Esophagus (tissue), 2 donors: ENCODE measurements around the gene UBE2S. TPM values are rescaled to one million over a fixed set of nuclear protein-coding genes. Genes with fewer than 3 reads are reported as not detected.

ENCODE experiments used
- H3K27ac ChIP-seq, 2 donors: one replicate each; pipeline ENCODE4 v1.5.1; 2013; ENCODE audit warnings: low read depth in 2 of 2, mild to moderate bottlenecking in 2 of 2, inconsistent platforms in 1 of 2, low read length in 1 of 2, moderate library complexity in 1 of 2
- H3K27me3 ChIP-seq, 2 donors: one replicate each; pipeline ENCODE4 v1.6.1; 2013; ENCODE audit warnings: low read length in 2 of 2, control low read depth in 1 of 2, mild to moderate bottlenecking in 1 of 2; ENCODE audit not compliant: insufficient read depth in 2 of 2, control insufficient read depth in 1 of 2
- H3K36me3 ChIP-seq, 2 donors: one replicate each; pipeline ENCODE4 v1.6.1; 2013; ENCODE audit warnings: low read length in 1 of 2; ENCODE audit not compliant: control insufficient read depth in 2 of 2, insufficient read depth in 2 of 2
- H3K4me1 ChIP-seq, 2 donors: one replicate each; pipeline ENCODE4 v1.6.1; 2013; ENCODE audit warnings: low read length in 1 of 2; ENCODE audit not compliant: control insufficient read depth in 2 of 2, insufficient read depth in 2 of 2
- H3K4me3 ChIP-seq, 2 donors: one replicate each; pipeline ENCODE4 v1.5.1; 2013; ENCODE audit warnings: low read length in 2 of 2, mild to moderate bottlenecking in 2 of 2, low read depth in 1 of 2, moderate library complexity in 1 of 2
- H3K9me3 ChIP-seq, 2 donors: one replicate each; pipeline ENCODE4 v1.6.1; 2013; ENCODE audit warnings: mild to moderate bottlenecking in 2 of 2, low read depth in 1 of 2, low read length in 1 of 2, moderate library complexity in 1 of 2; ENCODE audit not compliant: control insufficient read depth in 2 of 2, insufficient read depth in 1 of 2
- WGBS, 2 donors: extraction: QIAGEN DNeasy Blood & Tissue Kit; methylation state at CpG; one replicate each; pipeline ENCODE4 v1.1.7; 2013; 5-methylcytosine and 5-hydroxymethylcytosine counted together
- polyA plus RNA-seq, 2 donors: library from polyadenylated mRNA; stranded (reverse); fragments of 200-250 nt; gene quantifications; one replicate each; pipeline ENCODE4 v1.2.3, GENCODE V29; 2013
- donor health status: healthy with polysubstance abuse.
- donor health status: Bipolar disorder and iron deficiency.

The UBE2S gene
- polyA plus RNA-seq, 2 donors: 12.8 to 24.1 TPM

DNA sequence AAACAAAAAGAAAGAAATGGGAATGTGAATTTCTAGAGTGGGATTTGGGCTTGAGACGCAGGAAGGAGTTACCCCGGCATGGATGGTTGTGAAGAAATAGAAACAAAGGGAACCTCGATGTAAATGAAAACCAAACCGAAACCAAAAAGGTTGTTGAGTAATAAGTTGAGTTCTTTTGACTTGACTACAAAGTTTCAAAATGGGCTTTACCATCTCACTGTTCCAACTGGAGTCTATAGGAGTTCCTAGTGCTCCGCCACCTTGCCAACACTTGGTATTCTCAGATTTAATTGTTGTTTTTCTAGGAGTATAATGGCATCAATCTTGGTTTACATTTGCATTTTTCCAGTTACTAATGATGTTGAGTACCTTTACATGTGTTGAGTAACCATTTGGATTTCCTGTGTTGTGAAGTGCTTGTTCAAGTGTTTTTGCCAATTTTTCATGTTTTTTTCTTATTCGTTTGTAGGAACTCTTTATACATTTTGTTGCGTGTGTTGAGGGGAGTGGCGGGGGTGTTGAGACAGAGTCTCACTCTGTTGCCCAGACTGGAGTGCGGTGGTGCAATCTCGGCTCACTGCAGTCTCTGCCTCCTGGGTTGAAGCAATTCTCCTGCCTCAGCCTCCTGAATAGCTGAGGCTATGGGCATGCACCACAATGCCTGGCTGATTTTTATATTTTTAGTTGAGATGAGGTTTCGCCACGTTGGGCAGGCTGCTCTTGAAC, 9.2 kb downstream of the UBE2S start:
- H3K9me3 ChIP-seq: no peaks in the 10 kb centered on the region
- peaks cover 7 to 15% of the 10 kb centered on the region in 2 donors for H3K36me3 ChIP-seq
- 81 to 82% methylated on average over 12 of the region's 12 CpGs for WGBS, 2 donors
- no peaks in the 10 kb centered on the region for H3K27me3 ChIP-seq
- H3K4me1 ChIP-seq: peaks cover 2 to 14% of the 10 kb centered on the region in 2 donors
- no peak overlapping the region for H3K27ac ChIP-seq
- H3K4me3 ChIP-seq: no peak overlapping the region

DNA sequence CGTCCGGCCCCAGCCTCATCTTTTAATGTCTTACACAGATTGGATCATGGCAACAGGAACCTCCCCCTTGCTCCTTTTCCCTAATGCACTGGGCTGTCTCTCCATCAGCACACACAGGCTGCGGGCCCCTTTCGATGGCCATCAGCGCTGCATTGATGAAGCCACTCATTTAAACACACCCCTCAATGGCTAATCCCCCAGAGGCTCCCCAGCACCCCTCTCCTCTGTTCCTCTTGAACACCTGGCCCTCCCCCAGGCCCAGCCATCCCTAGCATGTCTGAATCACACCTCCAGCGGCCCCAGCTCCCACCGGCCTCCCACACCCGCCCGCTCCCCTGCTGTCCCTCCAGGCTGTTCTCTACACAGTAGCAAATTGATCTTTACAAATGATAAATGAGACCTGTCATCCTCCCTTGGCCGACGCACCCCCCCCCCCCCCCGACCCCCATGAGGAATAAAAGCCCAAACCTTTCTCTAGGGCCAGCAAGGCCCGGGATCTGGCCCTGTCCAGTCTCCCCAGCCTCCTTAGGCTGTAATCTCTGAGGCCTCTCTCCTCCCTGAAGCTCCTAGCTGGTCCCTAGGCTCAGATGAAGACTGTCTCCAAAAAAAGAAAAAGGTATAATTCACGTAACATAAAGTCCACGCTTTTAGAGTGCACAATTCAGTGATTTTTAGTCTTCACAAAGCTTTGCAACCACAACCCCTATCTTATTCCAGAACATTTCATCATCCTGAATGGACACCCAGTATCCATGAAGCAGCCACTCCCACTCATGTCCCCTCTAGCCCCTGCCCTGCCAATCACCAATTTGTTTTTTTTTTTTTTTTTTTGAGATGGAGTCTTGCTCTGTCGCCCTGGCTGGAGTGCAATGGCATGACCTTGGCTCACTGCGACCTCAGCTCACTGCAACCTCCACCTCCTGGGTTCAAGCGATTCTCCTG, 14.5 kb downstream of the UBE2S start:
- no peaks in the 10 kb centered on the region for H3K9me3 ChIP-seq
- H3K27me3 ChIP-seq: no peaks in the 10 kb centered on the region
- peaks cover 8 to 19% of the 10 kb centered on the region in 2 donors for H3K36me3 ChIP-seq
- peak overlapping the region in 1 of 2 donors; percentile 15 for H3K27ac ChIP-seq
- H3K4me1 ChIP-seq: peaks cover 6 to 15% of the 10 kb centered on the region in 2 donors
- WGBS, 2 donors: 67 to 69% methylated on average over 18 of the region's 18 CpGs
- no peak overlapping the region for H3K4me3 ChIP-seq

DNA sequence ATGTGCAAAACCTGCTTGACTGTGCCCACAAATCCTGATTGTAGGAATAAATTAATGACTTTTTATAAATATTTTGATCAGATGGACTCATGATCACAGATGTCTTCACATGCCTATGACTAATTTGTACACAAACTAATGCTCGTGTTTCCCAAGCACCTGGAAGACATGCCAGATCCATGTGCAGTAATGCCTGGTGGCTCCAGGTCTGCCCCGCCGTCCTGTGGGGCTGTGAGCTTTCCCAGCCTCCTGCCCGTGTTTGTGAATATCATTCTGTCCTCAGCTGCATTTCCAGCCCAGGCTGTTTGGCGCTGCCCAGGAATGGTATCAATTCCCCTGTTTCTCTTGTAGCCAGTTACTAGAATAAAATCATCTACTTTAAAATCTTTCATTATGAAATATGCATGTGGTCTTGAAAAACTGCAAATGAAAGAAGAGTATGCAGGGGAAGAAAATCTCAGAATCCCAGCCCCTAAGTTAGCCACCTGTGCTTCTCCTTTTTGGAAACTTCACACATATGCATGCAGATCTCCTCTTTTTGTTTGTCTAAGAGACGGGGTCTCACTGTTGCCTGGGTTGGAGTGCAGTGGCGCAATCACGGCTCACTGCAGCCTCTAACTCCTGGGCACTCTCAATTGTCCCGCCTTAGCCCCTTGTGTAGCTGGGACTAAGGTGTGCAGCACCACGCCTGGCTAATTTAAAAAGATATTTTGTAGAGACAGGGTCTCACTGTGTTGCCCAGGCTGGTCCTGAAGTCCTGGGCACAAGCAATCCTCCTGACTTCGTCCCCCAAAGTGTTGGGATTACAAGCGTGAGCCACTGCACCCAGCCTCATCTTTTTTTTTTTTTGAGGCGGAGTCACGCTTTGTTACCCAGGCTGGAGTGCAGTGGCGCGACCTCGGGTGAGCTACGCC, 15.6 kb downstream of the UBE2S start:
- WGBS, 2 donors: 72 to 76% methylated on average over 18 of the region's 18 CpGs
- Histone ChIP-seq H3K36me3 (peaks cover 14 to 29% of the 10 kb centered on the region in 2 donors), H3K27me3 (no peaks in the 10 kb centered on the region), H3K9me3 (no peaks in the 10 kb centered on the region), H3K4me3 (no peak overlapping the region), H3K27ac (no peak overlapping the region), H3K4me1 (peaks cover 13 to 25% of the 10 kb centered on the region in 2 donors)

DNA sequence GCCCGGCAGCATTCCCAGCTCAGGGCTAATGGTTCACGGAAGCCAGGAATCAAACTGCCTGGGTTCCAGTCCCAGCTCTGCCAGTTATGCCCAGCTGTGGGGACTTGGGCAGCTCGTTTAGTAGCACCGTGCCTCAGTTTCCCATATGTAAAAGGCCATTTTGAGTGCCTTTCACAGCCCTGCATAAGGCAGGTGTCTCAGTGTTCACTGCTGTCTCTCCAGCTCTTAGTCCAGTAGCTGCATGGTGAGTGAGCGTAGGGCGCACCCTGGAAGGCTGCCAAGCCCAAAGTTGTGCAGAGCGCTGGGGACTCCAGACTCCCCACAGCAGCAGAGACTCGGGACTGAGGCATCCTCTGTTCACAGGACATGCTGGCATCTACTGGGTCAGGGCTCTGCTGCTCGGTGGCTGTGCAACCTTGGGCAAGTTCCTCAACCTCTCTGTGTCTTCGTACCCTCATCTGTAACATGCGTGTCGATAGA, 16.4 kb downstream of the UBE2S start:
- Histone ChIP-seq H3K27ac (no peak overlapping the region), H3K36me3 (peaks cover 14 to 31% of the 10 kb centered on the region in 2 donors)

DNA sequence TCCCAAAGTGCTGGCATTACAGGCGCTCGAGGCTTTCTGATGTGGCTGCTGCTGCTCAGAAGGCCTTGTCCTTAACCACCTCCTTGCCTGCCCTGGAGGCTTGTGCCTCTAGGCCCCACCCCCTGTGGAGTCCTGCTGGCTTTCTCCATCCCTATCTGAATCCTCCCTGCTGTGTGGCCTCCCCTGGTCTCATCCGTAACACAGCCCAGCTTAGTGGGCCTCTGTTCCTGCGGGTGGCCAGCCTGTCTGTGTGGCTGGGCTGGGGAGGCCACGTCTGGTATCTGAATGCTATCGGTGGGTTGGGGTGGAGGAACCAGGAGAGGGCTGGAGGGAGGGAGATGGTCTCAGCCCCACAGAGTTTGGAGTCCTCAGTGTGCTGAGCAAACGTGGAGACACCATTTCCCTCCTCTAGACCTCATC, 17.1 kb downstream of the UBE2S start:
- Histone ChIP-seq H3K4me1 (peaks cover 13 to 25% of the 10 kb centered on the region in 2 donors), H3K27ac (no peak overlapping the region), H3K9me3 (no peaks in the 10 kb centered on the region), H3K4me3 (no peak overlapping the region), H3K27me3 (no peaks in the 10 kb centered on the region), H3K36me3 (peaks cover 14 to 31% of the 10 kb centered on the region in 2 donors)
- 72 to 76% methylated on average over 7 of the region's 7 CpGs for WGBS, 2 donors

More for the DNA sequence above, 16.4 kb downstream of the UBE2S start:
- Histone ChIP-seq H3K9me3 (no peaks in the 10 kb centered on the region), H3K27me3 (no peaks in the 10 kb centered on the region), H3K4me3 (no peak overlapping the region), H3K4me1 (peaks cover 13 to 25% of the 10 kb centered on the region in 2 donors)
- 73 to 80% methylated on average over 12 of the region's 12 CpGs for WGBS, 2 donors

DNA sequence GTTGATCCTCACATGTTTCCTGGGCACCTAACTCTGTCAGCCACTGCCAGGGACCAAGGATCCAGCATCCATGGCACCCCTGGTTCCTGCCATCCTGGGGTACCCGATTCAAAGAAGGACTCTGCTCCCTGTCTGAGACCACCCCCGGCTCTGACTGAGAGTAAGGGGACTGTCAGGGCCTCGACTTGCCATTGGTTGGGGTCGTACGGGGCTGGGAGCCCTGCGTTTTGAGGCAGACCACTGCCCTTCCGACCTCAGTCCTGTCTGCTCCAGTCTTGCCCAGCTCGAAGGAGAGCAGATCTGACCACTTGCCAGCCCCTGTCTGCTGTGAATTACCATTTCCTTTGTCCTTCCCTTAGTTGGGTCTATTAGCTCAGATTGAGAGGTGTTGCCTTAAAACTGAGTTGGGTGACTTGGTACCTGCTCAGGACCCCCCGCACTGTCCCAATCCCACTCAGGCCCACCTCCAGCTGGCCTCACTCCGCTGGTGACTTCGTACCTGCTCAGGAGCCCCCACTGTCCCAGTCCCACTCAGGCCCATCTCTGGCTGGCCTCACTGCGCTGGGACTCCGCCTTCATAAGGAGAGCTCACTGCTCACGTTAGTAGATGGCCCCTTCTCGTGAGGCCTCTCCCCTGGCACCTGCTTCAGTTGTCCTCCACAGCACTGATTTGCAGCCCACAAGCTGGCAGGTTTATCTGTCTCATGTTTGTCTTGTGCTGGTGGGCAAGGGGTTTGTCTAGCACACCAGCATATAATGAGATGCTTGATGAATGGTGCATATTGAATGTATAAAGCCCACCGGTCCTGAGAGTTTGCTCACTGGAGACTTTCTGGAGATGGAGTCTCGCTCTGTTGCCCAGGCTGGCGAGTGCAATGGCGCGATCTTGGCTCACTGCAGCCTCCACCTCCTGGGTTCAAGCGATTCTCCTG, 17.9 kb downstream of the UBE2S start:
- H3K9me3 ChIP-seq: no peaks in the 10 kb centered on the region
- peaks cover 15 to 28% of the 10 kb centered on the region in 2 donors for H3K4me1 ChIP-seq
- 82% methylated on average over 21 of the region's 21 CpGs for WGBS, 2 donors
- H3K36me3 ChIP-seq: peaks cover 14 to 31% of the 10 kb centered on the region in 2 donors
- H3K4me3 ChIP-seq: no peak overlapping the region
- no peaks in the 10 kb centered on the region for H3K27me3 ChIP-seq
- H3K27ac ChIP-seq: no peak overlapping the region

DNA sequence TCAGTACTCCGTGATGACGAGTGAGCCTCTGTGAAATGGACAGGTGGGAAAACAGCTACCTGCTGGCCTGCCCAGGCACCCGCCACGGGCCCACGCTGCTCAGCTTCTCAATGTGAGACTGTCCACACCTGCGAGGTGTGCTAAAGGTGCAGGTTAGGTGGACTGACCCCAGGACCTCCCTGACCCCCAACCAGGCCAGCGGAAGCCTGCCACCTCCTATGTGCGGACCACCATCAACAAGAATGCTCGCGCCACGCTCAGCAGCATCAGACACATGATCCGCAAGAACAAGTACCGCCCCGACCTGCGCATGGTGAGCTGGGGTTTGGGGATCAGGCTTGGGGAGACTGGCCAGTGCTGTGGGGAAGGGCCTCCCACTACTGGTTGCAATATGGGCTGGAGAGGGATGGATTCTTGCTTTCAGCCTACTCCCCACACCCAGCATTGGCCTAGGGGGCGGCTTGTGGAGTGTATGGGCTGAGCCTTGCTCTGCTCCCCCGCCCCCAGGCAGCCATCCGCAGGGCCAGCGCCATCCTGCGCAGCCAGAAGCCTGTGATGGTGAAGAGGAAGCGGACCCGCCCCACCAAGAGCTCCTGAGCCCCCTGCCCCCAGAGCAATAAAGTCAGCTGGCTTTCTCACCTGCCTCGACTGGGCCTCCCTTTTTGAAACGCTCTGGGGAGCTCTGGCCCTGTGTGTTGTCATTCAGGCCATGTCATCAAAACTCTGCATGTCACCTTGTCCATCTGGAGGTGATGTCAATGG, 19.7 kb downstream of the UBE2S start:
- Histone ChIP-seq H3K36me3 (peaks cover 14 to 31% of the 10 kb centered on the region in 2 donors), H3K9me3 (no peaks in the 10 kb centered on the region), H3K27me3 (no peaks in the 10 kb centered on the region), H3K4me1 (peaks cover 17 to 36% of the 10 kb centered on the region in 2 donors), H3K27ac (peak overlapping the region in 1 of 2 donors; percentile 20), H3K4me3 (peak overlapping the region; percentile 84 to 87)
- 73 to 75% methylated on average over 24 of the region's 24 CpGs for WGBS, 2 donors

DNA sequence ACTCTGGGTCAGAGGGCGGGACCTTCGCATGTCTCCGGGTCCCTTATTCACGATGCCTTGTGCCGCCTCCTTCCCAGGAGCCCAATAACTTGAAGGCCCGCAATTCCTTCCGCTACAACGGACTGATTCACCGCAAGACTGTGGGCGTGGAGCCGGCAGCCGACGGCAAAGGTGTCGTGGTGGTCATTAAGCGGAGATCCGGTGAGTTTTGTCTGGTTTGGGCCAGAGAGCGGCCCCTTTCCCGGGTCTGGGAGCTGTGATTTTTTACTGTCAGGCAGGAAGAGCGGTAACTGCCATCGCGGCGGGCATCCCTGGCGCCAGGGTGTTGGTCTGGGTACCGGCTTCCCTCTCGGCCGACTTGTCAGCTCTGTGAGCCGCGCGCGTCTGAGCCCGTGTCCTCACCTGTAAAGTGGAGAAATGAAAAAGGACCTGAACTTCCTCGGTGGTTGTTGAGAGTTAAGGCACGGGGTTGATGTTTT, 21.1 kb downstream of the UBE2S start:
- H3K4me1 ChIP-seq: peaks cover 17 to 41% of the 10 kb centered on the region in 2 donors
- H3K36me3 ChIP-seq: peaks cover 14 to 31% of the 10 kb centered on the region in 2 donors
- no peaks in the 10 kb centered on the region for H3K27me3 ChIP-seq
- 2% methylated on average over 33 of the region's 33 CpGs for WGBS, 2 donors
- H3K9me3 ChIP-seq: no peaks in the 10 kb centered on the region
- H3K27ac ChIP-seq: peak overlapping the region; percentile 90 to 91
- peak overlapping the region; percentile 84 to 87 for H3K4me3 ChIP-seq
